Effector memory CD8-positive, alpha-beta T cell (primary cell): ENCODE measurements around the gene ZNF771.

Experiments used
- ATAC-seq: fragments of 150-1000 bp; cut with Tn5 transposase; replicated peaks from 2 replicates; pipeline ENCODE4 v1.10.0; 2021; ENCODE audit warnings: mild to moderate bottlenecking, moderate library complexity
- DNase-seq, 3 experiments: peaks; one replicate each; pipeline ENCODE4 v3.0.0; 2021
- H3K27ac Mint-ChIP-seq, 2 donors: one replicate each; pipeline ENCODE4 v1.8.0; 2022; ENCODE audit warnings: mild to moderate bottlenecking in 2 of 2, mixed read lengths in 2 of 2, moderate library complexity in 2 of 2
- H3K27me3 Mint-ChIP-seq, 2 donors: one replicate each; pipeline ENCODE4 v1.8.0; 2022; ENCODE audit warnings: mixed read lengths in 2 of 2
- H3K36me3 Mint-ChIP-seq: one replicate; pipeline ENCODE4 v1.8.0; 2022; ENCODE audit warnings: mild to moderate bottlenecking, moderate library complexity, mixed read lengths; ENCODE audit not compliant: insufficient read depth
- H3K4me1 Mint-ChIP-seq, 2 donors: one replicate each; pipeline ENCODE4 v1.8.0; 2022; ENCODE audit warnings: low read depth in 2 of 2, mixed read lengths in 2 of 2
- H3K4me3 Mint-ChIP-seq, 2 donors: one replicate each; pipeline ENCODE4 v1.8.0; 2022; ENCODE audit warnings: mild to moderate bottlenecking in 2 of 2, mixed read lengths in 2 of 2, moderate library complexity in 2 of 2
- H3K9me3 Mint-ChIP-seq, 2 donors: one replicate each; pipeline ENCODE4 v1.8.0; 2022; ENCODE audit warnings: mixed read lengths in 2 of 2
- total RNA-seq, 9 experiments: gene quantifications; one replicate each; lab custom pipeline; 2026; lab: John Stamatoyannopoulos, UW

Gene ZNF771
- total RNA-seq: 0 to 9.6 (median 5.7) reads per million in 9 experiments

DNA sequence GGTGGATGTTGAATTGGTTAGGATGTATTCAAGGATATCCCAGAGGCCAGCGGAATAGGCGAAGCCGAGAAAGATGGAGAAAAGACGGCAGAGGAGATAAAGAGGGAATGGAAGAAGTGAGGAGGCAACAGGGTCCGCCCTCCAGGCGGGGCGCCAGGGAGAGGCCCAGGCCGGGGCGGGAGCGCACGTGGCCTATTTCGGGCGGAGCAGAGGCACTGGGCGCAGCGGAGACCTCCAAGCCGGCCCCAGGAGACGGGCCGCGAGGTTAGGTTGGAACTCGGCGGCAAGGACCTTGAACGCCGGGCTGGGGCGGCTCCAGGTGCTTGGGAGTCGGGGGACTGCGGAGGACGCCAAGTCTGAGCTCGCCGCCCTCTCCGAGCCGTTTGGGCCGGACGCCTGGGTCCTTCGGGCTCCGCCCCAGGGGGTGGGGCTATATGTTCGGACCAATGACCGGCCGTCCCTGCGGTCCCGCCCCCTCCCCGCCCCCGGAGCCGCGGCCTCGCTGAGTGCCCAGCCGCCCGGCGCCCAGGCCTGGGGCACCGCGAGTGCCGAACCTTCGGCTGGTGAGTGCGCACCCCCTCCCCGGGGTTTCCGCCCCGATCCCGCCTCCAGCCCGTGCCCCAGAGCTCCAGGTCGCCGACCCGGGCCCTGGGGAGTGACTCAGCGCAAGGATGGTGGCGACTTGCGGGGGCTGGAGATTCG lies at the start of gene ZNF771:
ZNF771 (plus strand) TSS at position 505 of the 702 bp plus-strand sequence. CDS start 448 bp downstream, outside the sequence.
- Mint-ChIP-seq H3K4me3 (peak within 1 kb of the TSS; percentile 77 to 96), H3K27ac (peak within 1 kb of the TSS; percentile 27 to 92), H3K36me3 (peaks cover 7% of the 10 kb centered on the region), H3K9me3 (no peaks in the 10 kb centered on the region), H3K27me3 (no peaks in the 10 kb centered on the region), H3K4me1 (peaks cover 13 to 18% of the 10 kb centered on the region in 2 donors)
- ATAC-seq (peak; percentile 85), DNase-seq (peak; percentile 79 to 83 (median 82))

- peaks cover 33% of the 10 kb centered on the region for H3K36me3 Mint-ChIP-seq
Measured at GRCh38 chr16:30357715-30358576, 49.5 kb upstream of the ZNF771 start.

GRCh38 chr16:30358577-30358936 lies 48.8 kb upstream of the ZNF771 start:
- no peak for DNase-seq
- peaks cover 24 to 25% of the 10 kb centered on the region in 2 donors for H3K4me1 Mint-ChIP-seq
- no peak for ATAC-seq
- H3K36me3 Mint-ChIP-seq: peaks cover 32% of the 10 kb centered on the region
- H3K9me3 Mint-ChIP-seq: no peaks in the 10 kb centered on the region
- H3K27ac Mint-ChIP-seq: no peak overlapping the region
- H3K27me3 Mint-ChIP-seq: no peaks in the 10 kb centered on the region
- H3K4me3 Mint-ChIP-seq: no peak overlapping the region

More at GRCh38 chr16:30357715-30358576, 49.5 kb upstream of the ZNF771 start:
- DNase-seq: no peak
- Mint-ChIP-seq H3K9me3 (no peaks in the 10 kb centered on the region), H3K27ac (peak overlapping the region in 1 of 2 donors; percentile 3), H3K4me3 (no peak overlapping the region), H3K4me1 (peaks cover 25% of the 10 kb centered on the region in 2 donors), H3K27me3 (no peaks in the 10 kb centered on the region)
- ATAC-seq: no peak

DNA sequence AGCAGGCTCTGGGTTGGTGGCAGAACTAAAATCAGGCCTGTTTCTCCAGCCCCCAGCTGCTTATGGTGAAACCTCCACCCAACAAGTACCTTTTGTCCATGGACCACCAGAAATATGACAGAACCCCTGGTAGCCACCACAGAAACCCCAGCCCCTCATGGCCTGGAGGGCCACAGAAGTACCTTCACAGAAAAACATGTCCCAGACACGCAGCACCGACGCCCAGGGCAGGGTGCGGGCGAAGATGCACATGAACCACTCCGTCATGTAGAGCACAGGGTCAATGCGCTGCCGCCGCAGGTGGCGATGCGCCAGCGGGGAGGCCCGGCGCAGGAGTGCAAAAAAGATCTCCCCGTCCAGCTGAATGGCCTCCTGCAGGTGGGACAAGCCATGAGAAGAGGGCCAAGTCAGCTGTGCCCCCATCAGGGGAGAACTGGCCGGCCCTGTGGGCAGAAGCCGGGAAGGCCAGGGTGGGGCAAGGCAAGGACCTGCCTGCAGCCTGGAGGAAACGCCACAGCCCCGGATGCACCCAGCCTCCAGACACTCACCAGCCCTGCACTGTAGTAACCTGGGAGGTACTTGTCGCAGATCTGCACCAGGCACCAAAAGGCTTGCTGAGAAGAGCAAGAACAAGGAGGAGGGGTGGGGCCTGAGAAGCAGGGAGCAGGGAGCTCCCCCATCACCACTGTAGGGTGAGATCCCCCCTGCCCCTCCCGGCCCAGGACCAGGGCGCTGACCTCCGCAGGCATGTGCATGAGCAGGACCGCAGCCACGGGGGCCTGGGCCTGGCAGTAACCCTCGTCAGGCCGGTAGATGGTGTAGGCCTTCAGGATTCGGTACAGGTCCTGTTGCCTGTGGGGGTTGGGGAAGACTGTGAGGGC lies 48.2 kb upstream of the ZNF771 start:
- no peak overlapping the region for H3K27ac Mint-ChIP-seq
- no peaks in the 10 kb centered on the region for H3K27me3 Mint-ChIP-seq
- peaks cover 31% of the 10 kb centered on the region for H3K36me3 Mint-ChIP-seq
- no peak overlapping the region for H3K4me3 Mint-ChIP-seq
- peaks cover 18 to 20% of the 10 kb centered on the region in 2 donors for H3K4me1 Mint-ChIP-seq
- DNase-seq (no peak), ATAC-seq (no peak)
- no peaks in the 10 kb centered on the region for H3K9me3 Mint-ChIP-seq

- H3K9me3 Mint-ChIP-seq: no peaks in the 10 kb centered on the region
- no peak overlapping the region for H3K27ac Mint-ChIP-seq
- no peak overlapping the region for H3K4me3 Mint-ChIP-seq
- H3K4me1 Mint-ChIP-seq: peaks cover 14 to 15% of the 10 kb centered on the region in 2 donors
- DNase-seq: no peak
- H3K27me3 Mint-ChIP-seq: no peaks in the 10 kb centered on the region
- H3K36me3 Mint-ChIP-seq: peaks cover 34% of the 10 kb centered on the region
- ATAC-seq: no peak
Measured at GRCh38 chr16:30359871-30360170, 47.6 kb upstream of the ZNF771 start.

GRCh38 chr16:30361180-30361579 lies 46.2 kb upstream of the ZNF771 start:
- H3K4me3 Mint-ChIP-seq: no peak overlapping the region
- H3K9me3 Mint-ChIP-seq: no peaks in the 10 kb centered on the region
- peaks cover 12 to 15% of the 10 kb centered on the region in 2 donors for H3K4me1 Mint-ChIP-seq
- DNase-seq (no peak), ATAC-seq (no peak)
- H3K36me3 Mint-ChIP-seq: peaks cover 32% of the 10 kb centered on the region
- no peaks in the 10 kb centered on the region for H3K27me3 Mint-ChIP-seq
- no peak overlapping the region for H3K27ac Mint-ChIP-seq

GRCh38 chr16:30365200-30365599 lies 42.2 kb upstream of the ZNF771 start:
- Mint-ChIP-seq H3K27me3 (no peaks in the 10 kb centered on the region), H3K4me3 (no peak overlapping the region), H3K4me1 (peaks cover 35 to 43% of the 10 kb centered on the region in 2 donors), H3K27ac (peak overlapping the region in 1 of 2 donors; percentile 25), H3K36me3 (peaks cover 30% of the 10 kb centered on the region), H3K9me3 (no peaks in the 10 kb centered on the region)
- ATAC-seq (no peak), DNase-seq (no peak)

DNA sequence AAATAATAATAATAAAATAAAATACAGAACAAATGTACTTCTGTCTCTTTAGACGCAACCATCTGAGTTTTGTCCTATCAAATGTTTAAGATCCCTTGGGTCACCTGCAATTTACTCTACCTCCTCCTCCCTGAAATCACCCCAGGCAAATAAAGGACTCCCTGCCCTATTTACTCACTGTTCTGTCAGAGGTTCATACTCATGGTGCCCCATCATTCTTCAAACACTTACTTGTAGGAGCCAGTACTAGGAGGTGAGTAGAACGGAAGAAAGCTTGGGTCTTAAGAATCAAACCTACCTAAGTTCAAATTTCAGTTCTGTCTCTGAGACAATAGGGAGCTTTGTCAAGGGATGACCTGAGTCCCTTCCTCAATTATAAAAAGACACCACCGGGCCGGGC lies 40.9 kb upstream of the ZNF771 start:
- Mint-ChIP-seq H3K36me3 (peaks cover 34% of the 10 kb centered on the region), H3K27ac (peak overlapping the region in 1 of 2 donors; percentile 92), H3K4me3 (peak overlapping the region; percentile 88 to 89), H3K9me3 (no peaks in the 10 kb centered on the region), H3K4me1 (peaks cover 40 to 50% of the 10 kb centered on the region in 2 donors), H3K27me3 (no peaks in the 10 kb centered on the region)
- no peak for DNase-seq
- no peak for ATAC-seq

DNA sequence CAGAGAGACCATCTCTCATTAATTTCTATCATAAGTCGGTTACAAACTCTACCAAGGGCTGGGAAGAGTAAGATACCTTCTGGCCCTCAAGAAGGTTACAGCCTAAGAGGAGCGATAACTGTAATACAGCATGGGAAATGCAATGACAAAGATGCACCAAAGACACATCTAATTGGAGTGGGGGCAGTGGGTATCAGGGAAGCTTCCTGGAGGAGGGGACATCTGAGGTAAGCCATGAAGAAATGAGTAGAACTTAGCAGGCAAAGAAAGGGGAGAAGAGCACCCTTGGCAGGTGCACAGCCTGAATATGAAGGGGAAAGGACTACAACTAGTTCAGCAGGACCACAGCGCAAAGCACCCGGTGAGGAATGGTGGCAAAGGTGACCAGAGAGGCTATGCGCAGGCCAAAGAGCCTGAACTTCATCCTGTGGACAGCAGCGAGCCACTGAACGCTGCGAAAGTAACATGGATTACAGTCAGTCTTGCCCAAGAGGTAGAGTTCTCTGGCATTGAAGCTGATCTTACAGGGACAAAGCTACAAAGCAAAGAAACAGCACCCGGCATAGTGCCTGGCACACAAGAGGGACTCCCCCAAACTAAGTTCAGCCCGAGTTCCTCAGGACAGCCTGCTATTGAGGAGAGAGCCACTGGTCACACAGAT lies 39.9 kb upstream of the ZNF771 start:
- peaks cover 34% of the 10 kb centered on the region for H3K36me3 Mint-ChIP-seq
- H3K4me3 Mint-ChIP-seq: peak overlapping the region; percentile 88 to 89

DNA sequence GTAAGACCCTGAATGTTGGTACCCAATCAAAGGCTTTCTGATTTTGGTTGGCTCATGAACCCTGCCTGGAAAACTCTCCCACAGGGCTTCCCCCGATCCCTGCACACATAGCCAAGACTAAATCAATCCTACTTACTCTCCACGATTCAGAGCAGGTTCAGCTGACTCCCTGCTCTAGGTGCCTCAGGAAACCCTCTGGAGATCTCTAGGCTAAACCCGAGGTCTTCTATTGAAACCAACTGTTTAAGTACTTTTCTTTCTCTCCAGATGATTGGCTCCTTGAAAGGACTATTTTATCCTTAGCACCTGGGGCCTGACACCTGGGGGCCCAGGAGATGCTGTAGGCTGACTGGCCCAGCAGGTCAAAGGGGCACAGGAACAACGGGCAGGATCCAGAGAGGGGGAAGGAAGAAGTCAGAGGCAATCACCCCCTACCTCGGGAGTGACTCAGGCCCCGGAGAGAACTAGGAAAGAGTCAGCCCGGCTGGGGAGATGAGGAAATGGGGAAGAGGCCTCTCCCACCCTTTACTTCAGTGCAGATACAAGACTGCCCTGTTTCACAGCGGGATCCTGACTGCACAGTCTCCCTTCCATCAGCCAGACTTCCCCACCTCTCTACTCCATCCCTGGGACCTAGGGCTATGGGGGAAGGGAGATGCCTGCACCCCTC lies 39.1 kb upstream of the ZNF771 start:
- Mint-ChIP-seq H3K36me3 (peaks cover 31% of the 10 kb centered on the region), H3K4me1 (peaks cover 47 to 53% of the 10 kb centered on the region in 2 donors), H3K27ac (peak overlapping the region; percentile 90 to 92), H3K4me3 (peak overlapping the region; percentile 88 to 89), H3K9me3 (no peaks in the 10 kb centered on the region), H3K27me3 (no peaks in the 10 kb centered on the region)
- DNase-seq (no peak), ATAC-seq (no peak)

More for the DNA sequence above, 39.9 kb upstream of the ZNF771 start:
- H3K4me1 Mint-ChIP-seq: peaks cover 46 to 53% of the 10 kb centered on the region in 2 donors
- no peaks in the 10 kb centered on the region for H3K9me3 Mint-ChIP-seq
- DNase-seq (no peak), ATAC-seq (no peak)
- H3K27me3 Mint-ChIP-seq: no peaks in the 10 kb centered on the region
- H3K27ac Mint-ChIP-seq: peak overlapping the region; percentile 90 to 92

DNA sequence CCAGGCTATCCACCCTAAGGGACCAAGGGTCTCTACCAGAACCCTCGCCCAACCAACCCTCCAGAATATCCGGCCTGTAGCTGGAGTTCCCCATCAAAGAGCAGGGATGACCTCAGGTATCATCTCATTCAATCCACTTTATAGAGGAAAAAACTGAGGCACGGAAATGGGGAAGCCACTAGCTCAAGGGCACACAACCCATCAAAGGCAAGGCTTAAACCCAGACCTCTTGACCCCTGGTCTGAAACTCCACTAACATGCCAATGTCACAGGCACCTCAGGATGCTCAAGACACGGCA lies 38.7 kb upstream of the ZNF771 start:
- H3K27me3 Mint-ChIP-seq: no peaks in the 10 kb centered on the region
- peak overlapping the region; percentile 88 to 89 for H3K4me3 Mint-ChIP-seq
- no peaks in the 10 kb centered on the region for H3K9me3 Mint-ChIP-seq
- H3K27ac Mint-ChIP-seq: peak overlapping the region; percentile 90 to 92
- H3K4me1 Mint-ChIP-seq: peaks cover 47 to 53% of the 10 kb centered on the region in 2 donors
- DNase-seq: no peak
- peaks cover 26% of the 10 kb centered on the region for H3K36me3 Mint-ChIP-seq
- no peak for ATAC-seq

- H3K27ac Mint-ChIP-seq: peak overlapping the region; percentile 90 to 92
- H3K27me3 Mint-ChIP-seq: no peaks in the 10 kb centered on the region
- no peak for DNase-seq
- peak overlapping the region; percentile 88 to 89 for H3K4me3 Mint-ChIP-seq
- H3K4me1 Mint-ChIP-seq: peaks cover 47 to 53% of the 10 kb centered on the region in 2 donors
- no peak for ATAC-seq
- H3K36me3 Mint-ChIP-seq: peaks cover 26% of the 10 kb centered on the region
- no peaks in the 10 kb centered on the region for H3K9me3 Mint-ChIP-seq
Measured at GRCh38 chr16:30369091-30369937, 38.1 kb upstream of the ZNF771 start.
